T-helper 1 cell treated with Interleukin-12 subunit alpha and Interleukin-12 subunit beta and Interleukin-4 antibody, amounts not matched to agents 30 ng/mL and 1 ng/mL, for 36 hours (primary cell): Measurements from ENCODE around the gene GSG1. TPM values are rescaled to one million over a fixed set of nuclear protein-coding genes. Genes with fewer than 3 reads are reported as not detected.

Experiments
- intact Hi-C: fragments of 100-400 bp; cut with micrococcal nuclease; formaldehyde crosslinking; loops from one replicate; pipeline ENCODE4 v1.15.1; 2024
- total RNA-seq: library from RNA; stranded (reverse); gene quantifications from 2 replicates; pipeline ENCODE4 v1.2.3, GENCODE V29; 2022

GSG1 gene
- total RNA-seq: not detected in 2 replicates

GRCh38 chr12:13103391-13104033, at the start of gene GSG1:
GSG1 (minus strand) TSS chr12:13103667; CDS start chr12:13103512, 155 bp downstream.
- intact Hi-C loops: loop anchor here (5.0 to 10.0 kb wide), 4 partner anchors 59 to 1671 kb away; partner anchors contain the start of gene CREBL2

DNA sequence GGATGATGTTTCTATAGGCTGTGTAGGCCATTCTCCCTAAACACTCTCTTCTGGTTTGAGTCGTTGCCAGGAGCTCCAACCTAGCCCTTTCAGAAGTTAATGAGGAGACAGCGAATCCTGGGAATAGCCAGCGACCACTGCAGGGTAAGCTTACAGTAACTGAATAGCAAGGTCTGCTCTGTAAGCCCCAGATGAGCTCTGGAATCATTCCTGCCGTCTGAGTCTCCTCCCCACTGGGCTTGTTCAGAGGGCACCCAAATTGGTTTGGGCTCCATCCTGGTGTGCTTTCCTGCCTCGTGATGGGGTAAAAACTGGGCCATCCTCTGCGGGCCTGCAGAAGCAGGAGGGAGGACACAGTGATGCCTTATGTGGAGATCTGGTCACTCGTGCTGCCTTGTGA, 49.7 kb upstream of the GSG1 start:
- intact Hi-C loops: no loop called here

GRCh38 chr12:13152756-13153155, 49.3 kb upstream of the GSG1 start:
- intact Hi-C loops: no loop called here

GRCh38 chr12:13152281-13152680, 48.8 kb upstream of the GSG1 start:
- intact Hi-C loops: no loop called here

GRCh38 chr12:13149411-13149810, 45.9 kb upstream of the GSG1 start:
- intact Hi-C loops: no loop called here

- intact Hi-C loops: no loop called here
Observed at GRCh38 chr12:13148485-13148847, 45.0 kb upstream of the GSG1 start.

- intact Hi-C loops: no loop called here
Observed at GRCh38 chr12:13147688-13148484, 44.4 kb upstream of the GSG1 start.

- intact Hi-C loops: no loop called here
Observed at GRCh38 chr12:13146336-13146938, 43.0 kb upstream of the GSG1 start.

- intact Hi-C loops: no loop called here
Observed at GRCh38 chr12:13144266-13144828, 40.9 kb upstream of the GSG1 start.

DNA sequence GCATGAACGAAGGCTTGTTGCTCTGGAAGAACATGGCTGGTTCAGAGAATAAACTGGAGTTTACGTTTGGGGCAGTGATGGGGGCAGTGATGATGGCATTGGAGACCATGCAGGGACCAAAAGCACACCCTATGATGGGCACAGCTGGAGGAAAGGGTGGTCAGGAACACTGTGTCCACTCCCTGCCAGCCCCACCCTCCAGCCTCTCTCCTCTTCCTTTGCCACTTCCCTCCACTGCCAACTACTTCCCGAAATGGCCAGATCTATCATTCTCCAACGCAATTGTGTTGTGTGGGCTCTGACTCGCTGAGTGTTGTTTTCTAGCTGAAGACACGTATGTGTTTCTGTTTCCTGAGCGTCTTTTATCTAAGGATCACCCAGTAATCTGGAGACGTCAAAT, 39.3 kb upstream of the GSG1 start:
- intact Hi-C loops: no loop called here

DNA sequence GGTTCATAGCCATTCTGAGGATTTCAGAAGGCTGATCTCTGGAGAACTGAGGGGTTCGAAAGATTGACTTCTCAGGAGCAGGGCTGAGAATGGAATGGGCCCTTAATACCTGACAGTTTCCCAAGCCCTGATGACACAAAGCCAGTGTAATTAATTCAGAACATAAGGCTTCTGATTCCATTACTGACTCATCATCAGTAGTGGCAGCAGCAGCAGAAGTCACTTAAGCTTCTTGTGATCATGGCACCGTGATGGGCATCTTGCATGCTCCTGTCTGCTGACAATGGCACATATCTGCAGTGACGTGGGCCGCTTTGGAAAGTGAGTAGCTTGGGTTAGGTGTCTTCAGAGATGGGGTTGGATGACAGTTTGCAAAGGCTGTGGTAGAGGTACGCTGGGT, 38.2 kb upstream of the GSG1 start:
- intact Hi-C loops: no loop called here

DNA sequence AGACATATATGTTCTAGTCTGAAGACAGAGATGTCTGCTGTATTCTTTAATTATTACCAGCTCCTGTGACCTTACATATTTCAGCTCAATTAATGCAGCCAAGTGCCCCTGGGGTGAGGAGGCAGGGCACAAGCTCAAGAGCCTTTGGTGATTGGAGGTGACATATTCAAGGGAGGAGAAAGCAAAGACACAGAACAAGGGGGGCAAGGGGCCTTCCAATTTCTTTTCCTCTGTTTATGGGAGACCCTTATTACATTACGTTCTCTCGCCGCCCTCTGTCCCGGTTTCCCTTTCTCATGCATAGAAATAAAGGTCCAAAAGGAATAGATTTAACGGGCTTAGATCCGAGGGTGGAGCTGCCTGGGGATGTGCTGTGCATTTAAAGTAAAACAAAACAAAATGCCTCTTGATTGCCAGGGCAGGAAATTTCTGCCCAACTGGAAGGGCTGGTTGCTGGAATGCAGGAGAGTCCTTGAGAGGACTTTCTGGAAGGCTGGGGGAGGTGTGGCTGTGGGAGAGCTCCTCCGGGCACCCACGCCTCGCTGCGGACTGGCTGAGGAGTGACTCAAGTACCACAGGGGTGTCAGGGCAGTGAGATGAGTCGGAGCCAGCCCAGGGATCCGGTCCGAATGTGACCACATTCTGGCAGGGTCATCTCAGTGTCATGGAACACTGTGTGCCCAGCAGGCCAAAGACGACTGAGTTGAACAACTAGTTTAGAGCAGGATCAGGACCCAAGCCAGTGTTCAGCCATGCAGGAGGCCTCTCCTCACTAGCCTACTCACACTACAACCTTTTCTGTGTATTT, 32.1 kb upstream of the GSG1 start:
- intact Hi-C loops: no loop called here

GRCh38 chr12:13133886-13134285, 30.4 kb upstream of the GSG1 start:
- intact Hi-C loops: no loop called here

GRCh38 chr12:13130981-13131380, 27.5 kb upstream of the GSG1 start:
- intact Hi-C loops: no loop called here

- intact Hi-C loops: no loop called here
Observed at GRCh38 chr12:13128291-13128965, 25.0 kb upstream of the GSG1 start.

DNA sequence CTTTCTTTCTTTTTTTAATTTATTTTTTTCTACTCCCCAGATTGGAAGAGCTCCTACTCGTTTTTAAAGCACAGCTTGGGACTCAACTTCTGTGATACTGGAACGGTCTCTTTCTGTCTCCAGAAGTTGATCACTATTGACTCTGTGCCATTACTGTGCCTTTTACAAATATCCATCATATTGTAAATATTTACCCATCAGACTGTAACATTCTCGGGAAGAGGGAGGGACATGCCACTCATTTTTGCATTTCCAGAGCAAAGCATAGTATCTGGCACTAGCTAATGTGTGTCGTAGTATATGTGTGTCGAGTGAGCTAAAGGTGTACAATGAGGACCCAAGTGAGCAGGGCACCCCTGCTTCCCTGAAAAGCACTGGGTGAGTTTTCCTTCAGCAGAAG, 24.0 kb upstream of the GSG1 start:
- intact Hi-C loops: no loop called here

GRCh38 chr12:13126494-13126893, 23.0 kb upstream of the GSG1 start:
- intact Hi-C loops: no loop called here

- intact Hi-C loops: no loop called here
Observed at GRCh38 chr12:13125996-13126395, 22.5 kb upstream of the GSG1 start.

GRCh38 chr12:13124656-13125505, 21.4 kb upstream of the GSG1 start:
- intact Hi-C loops: no loop called here

GRCh38 chr12:13121568-13121967, 18.1 kb upstream of the GSG1 start:
- intact Hi-C loops: no loop called here
